T-helper 1 cell treated with Interleukin-12 subunit alpha and Interleukin-12 subunit beta and Interleukin-4 antibody, amounts not matched to agents 30 μg/mL and 1 μg/mL, for 36 hours (primary cell): ENCODE results near the gene PSME2.

Experiments used
- H3K27ac Mint-ChIP-seq: one replicate; pipeline ENCODE4 v1.8.0; 2021; ENCODE audit warnings: mild to moderate bottlenecking, mixed read lengths
- H3K27me3 Mint-ChIP-seq: one replicate; pipeline ENCODE4 v1.8.0; 2021; ENCODE audit warnings: low read depth, mixed read lengths
- H3K36me3 Mint-ChIP-seq: one replicate; pipeline ENCODE4 v1.8.0; 2021; ENCODE audit warnings: low read depth, mixed read lengths
- H3K4me1 Mint-ChIP-seq: one replicate; pipeline ENCODE4 v1.8.0; 2021; ENCODE audit warnings: low read depth, mixed read lengths
- H3K4me3 Mint-ChIP-seq: one replicate; pipeline ENCODE4 v1.8.0; 2021; ENCODE audit warnings: mild to moderate bottlenecking, moderate library complexity, mixed read lengths
- H3K9me3 Mint-ChIP-seq: one replicate; pipeline ENCODE4 v1.8.0; 2021; ENCODE audit warnings: mixed read lengths

Gene PSME2, protein sequence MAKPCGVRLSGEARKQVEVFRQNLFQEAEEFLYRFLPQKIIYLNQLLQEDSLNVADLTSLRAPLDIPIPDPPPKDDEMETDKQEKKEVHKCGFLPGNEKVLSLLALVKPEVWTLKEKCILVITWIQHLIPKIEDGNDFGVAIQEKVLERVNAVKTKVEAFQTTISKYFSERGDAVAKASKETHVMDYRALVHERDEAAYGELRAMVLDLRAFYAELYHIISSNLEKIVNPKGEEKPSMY

DNA sequence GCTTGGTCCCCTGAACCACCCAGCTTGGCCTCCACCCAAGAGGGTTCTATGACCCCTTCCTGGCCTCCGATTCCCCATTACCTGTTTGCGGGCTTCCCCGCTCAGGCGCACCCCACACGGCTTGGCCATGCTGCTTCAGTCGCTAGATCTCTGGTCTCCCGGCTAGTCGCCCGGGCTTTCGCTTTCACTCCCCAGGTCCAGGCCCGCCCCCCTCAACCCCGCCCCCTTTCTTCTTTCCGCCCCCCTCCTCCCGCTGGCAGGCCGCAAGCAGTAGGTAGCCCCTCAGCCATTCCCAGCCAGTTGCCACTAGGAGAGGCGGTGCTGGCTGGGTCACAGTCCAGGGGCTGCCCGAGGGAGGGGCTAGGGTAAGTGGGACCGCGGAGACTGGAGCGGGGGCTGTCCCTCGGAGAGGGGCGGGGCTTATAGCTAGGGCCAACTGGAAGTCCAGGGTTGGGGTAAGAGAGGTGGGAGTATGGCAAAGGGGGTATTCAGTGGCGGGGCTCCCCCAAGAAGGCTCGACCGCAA is at the start of gene PSME2:
PSME2 (minus strand) TSS at position 158 of the 525 bp plus-strand sequence; CDS start at position 129, 29 bp downstream.
- Mint-ChIP-seq H3K27me3 (no peaks in the 10 kb centered on the region), H3K36me3 (peaks cover 62% of the 10 kb centered on the region), H3K9me3 (no peaks in the 10 kb centered on the region), H3K4me1 (peaks cover 51% of the 10 kb centered on the region), H3K4me3 (peak within 1 kb of the TSS; percentile 99), H3K27ac (peak within 1 kb of the TSS; percentile 99)

GRCh38 chr14:24195186-24196070 is 49.0 kb upstream of the PSME2 start, which contains the start of gene TM9SF1:
TSS of gene TM9SF1 (minus strand) at chr14:24195441. CDS start at chr14:24195019, 422 bp downstream.
- H3K36me3 Mint-ChIP-seq = peaks cover 41% of the 10 kb centered on the region
- H3K27ac Mint-ChIP-seq = peak within 1 kb of the TSS; percentile 96
- no peaks in the 10 kb centered on the region for H3K9me3 Mint-ChIP-seq
- H3K27me3 Mint-ChIP-seq = no peaks in the 10 kb centered on the region
- peaks cover 50% of the 10 kb centered on the region for H3K4me1 Mint-ChIP-seq
- H3K4me3 Mint-ChIP-seq = peak within 1 kb of the TSS; percentile 98

DNA sequence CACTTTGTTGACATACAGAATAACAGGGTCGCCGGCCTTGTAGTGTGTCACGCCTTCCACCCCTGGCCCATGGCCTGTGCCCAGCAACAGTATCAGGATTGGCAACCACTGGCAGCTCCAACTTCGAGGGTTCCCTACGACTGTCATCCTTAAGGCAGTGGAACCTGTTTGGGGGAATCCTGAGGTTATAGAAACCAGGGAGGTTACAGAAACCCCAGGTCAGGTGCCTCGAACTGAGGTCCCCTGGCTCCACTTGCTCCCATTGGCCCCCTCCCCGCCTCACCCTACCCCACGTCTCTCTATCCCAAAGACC is 48.4 kb upstream of the PSME2 start:
- Mint-ChIP-seq H3K27me3 (no peaks in the 10 kb centered on the region), H3K4me1 (peaks cover 56% of the 10 kb centered on the region), H3K4me3 (peak overlapping the region; percentile 98), H3K27ac (peak overlapping the region; percentile 90), H3K9me3 (no peaks in the 10 kb centered on the region), H3K36me3 (peaks cover 43% of the 10 kb centered on the region)

- peak overlapping the region; percentile 98 for H3K4me3 Mint-ChIP-seq
- H3K9me3 Mint-ChIP-seq = no peaks in the 10 kb centered on the region
- H3K27ac Mint-ChIP-seq = peak overlapping the region; percentile 90
- no peaks in the 10 kb centered on the region for H3K27me3 Mint-ChIP-seq
- H3K4me1 Mint-ChIP-seq = peaks cover 59% of the 10 kb centered on the region
- H3K36me3 Mint-ChIP-seq = peaks cover 39% of the 10 kb centered on the region
These were observed 47.9 kb upstream of the PSME2 start for GRCh38 chr14:24194186-24194872.

DNA sequence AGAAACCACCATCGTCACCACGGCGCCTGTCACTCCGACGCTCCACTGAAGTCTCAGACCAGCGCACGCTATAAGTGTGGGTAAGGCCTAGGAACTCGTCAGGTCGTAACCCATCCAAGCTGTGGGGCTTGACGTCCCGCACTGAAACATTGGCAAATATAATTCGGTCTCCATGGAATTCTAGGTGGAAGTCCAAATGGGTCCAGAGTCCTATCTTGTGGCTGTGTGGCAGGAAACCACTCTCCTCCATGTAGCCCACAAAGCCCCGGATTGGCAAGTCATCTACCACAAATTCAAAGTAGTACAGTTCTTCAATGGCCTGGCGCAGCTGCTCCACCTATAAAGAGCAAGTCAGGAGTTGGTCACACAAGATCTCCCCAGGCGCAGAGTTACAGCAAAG is 46.5 kb upstream of the PSME2 start:
- Mint-ChIP-seq H3K36me3 (peaks cover 37% of the 10 kb centered on the region), H3K9me3 (no peaks in the 10 kb centered on the region), H3K4me3 (no peak overlapping the region), H3K4me1 (peaks cover 58% of the 10 kb centered on the region), H3K27me3 (no peaks in the 10 kb centered on the region), H3K27ac (no peak overlapping the region)

DNA sequence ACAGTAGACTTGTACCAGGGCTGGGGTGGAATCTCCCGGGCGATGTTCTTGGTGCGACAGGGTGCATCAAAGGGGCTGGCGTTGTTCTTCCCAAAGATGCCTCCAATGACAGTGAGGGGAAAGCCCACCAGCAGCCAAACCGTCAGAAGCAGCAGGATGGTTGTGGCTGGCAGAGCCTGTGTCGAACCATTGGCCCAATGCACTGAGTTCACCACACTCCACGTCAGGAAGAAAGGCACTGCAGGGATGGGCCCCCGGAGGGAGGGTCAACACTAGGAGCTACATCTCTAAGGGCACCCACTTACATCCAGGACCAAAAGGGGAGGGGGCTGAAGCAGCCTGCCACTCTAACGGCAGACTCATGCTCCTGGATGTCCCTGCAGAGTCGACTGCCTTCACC is 44.0 kb upstream of the PSME2 start:
- no peak overlapping the region for H3K27ac Mint-ChIP-seq
- no peaks in the 10 kb centered on the region for H3K27me3 Mint-ChIP-seq
- H3K9me3 Mint-ChIP-seq = no peaks in the 10 kb centered on the region
- H3K36me3 Mint-ChIP-seq = peaks cover 38% of the 10 kb centered on the region
- H3K4me1 Mint-ChIP-seq = peaks cover 55% of the 10 kb centered on the region
- no peak overlapping the region for H3K4me3 Mint-ChIP-seq

DNA sequence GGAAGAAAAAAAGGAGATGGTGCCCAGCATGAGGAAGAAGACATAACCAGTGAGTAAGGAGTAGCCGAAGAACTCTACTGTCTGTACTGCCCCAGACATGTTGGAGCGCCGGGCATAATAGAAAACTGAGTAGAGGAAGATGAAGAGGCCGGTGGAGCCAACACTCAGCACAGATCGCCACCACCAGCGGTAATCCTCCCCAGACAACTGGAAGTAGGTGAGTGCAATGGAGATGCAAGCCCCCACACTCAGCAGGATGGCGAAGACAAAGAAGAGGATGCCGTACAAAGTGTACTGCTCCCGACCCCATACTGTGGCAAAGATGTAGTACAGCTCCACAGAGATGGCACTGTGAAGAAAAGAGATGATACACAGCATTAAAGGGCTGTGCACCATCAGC is 43.0 kb upstream of the PSME2 start:
- H3K36me3 Mint-ChIP-seq = peaks cover 36% of the 10 kb centered on the region
- H3K27me3 Mint-ChIP-seq = no peaks in the 10 kb centered on the region
- peak overlapping the region; percentile 85 for H3K27ac Mint-ChIP-seq
- H3K4me3 Mint-ChIP-seq = no peak overlapping the region
- peaks cover 49% of the 10 kb centered on the region for H3K4me1 Mint-ChIP-seq
- no peaks in the 10 kb centered on the region for H3K9me3 Mint-ChIP-seq

DNA sequence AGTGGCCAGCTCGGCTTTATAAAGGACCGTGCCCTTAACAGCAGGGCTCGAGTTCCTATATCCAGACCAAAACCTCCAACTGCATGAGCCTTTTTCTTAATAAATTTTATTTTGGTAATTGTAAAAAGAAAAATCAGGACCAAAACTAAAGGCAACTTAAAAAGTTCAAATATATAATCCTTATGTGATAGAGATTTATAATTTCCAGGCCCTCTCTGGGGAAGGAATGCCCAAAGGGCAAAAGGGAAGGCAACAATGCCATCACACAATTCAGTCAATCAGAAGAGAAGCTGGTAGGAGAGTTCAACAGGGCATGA is 42.6 kb upstream of the PSME2 start:
- H3K4me3 Mint-ChIP-seq = peak overlapping the region; percentile 87
- H3K27me3 Mint-ChIP-seq = no peaks in the 10 kb centered on the region
- peaks cover 44% of the 10 kb centered on the region for H3K4me1 Mint-ChIP-seq
- peaks cover 32% of the 10 kb centered on the region for H3K36me3 Mint-ChIP-seq
- no peaks in the 10 kb centered on the region for H3K9me3 Mint-ChIP-seq
- H3K27ac Mint-ChIP-seq = peak overlapping the region; percentile 85

DNA sequence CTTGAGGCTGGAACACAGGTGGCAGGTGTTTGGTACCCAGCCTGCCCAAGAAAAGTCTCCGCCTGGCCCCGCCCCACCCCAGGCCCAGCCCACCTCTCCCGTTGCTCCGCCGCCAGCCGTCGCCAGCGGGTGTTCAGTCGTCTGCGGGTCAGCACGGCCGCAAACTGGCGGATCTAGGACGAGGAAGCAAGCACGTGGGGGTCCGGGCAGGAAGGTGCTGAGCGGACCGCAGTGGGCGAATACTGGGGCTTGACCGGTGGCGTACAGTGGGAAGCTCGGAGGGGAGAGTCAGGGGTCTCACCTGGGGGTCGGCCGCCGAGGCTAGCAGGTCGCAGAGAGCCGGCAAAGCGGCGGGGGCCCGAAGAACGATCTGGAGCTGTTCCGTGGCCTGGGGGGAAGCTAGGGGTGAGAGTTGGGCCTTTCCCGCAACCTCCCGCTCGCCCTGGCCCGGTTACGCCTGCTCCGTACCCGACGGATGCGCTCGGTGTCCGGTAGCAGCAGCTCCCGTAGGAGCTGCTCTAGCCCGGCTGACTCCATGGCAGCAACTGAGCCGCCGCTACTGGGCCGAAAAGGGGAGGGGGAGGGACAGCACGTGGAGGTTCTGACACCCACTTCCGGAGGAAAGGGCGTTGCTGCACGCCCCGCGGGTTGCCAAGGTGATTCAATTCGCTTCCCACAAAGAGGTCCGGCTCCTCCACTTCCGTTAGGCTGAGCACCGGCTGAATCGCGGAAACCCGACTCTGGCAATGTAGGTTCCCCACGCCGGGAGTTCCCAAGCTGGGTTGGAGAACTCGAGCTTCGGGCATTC is 42.0 kb upstream of the PSME2 start, which contains the start of gene IPO4:
IPO4 (minus strand) TSS at position 566 of the 808 bp plus-strand sequence; CDS start at position 537, 29 bp downstream.
- Mint-ChIP-seq H3K9me3 (no peaks in the 10 kb centered on the region), H3K27ac (peak within 1 kb of the TSS; percentile 85), H3K4me1 (peaks cover 43% of the 10 kb centered on the region), H3K4me3 (peak within 1 kb of the TSS; percentile 87), H3K27me3 (no peaks in the 10 kb centered on the region), H3K36me3 (peaks cover 34% of the 10 kb centered on the region)

DNA sequence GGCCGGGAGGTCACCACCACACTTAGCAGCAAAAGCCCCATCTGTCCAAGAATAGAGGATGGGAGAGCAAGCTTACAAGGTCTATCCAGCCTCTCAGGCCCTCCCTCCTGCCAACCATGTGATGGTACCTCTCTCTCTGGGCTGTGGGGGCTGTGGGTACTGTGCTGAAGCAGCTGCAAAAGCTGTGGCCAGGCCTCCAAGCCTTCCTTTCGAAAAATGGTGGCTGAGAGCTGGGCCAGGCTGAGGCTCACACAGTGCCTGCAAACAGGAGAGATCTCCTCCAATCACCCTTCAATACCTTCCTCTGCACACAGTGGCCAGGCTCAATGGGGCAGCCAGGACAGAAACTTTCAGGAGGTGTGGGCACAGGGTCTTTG is 41.1 kb upstream of the PSME2 start:
- Mint-ChIP-seq H3K27ac (peak overlapping the region; percentile 85), H3K27me3 (no peaks in the 10 kb centered on the region), H3K36me3 (peaks cover 31% of the 10 kb centered on the region)

GRCh38 chr14:24186831-24187538 is 40.6 kb upstream of the PSME2 start:
- H3K4me1 Mint-ChIP-seq = peaks cover 32% of the 10 kb centered on the region
- H3K27ac Mint-ChIP-seq = peak overlapping the region; percentile 18
- H3K36me3 Mint-ChIP-seq = peaks cover 27% of the 10 kb centered on the region
- H3K4me3 Mint-ChIP-seq = peak overlapping the region; percentile 87
- no peaks in the 10 kb centered on the region for H3K9me3 Mint-ChIP-seq
- H3K27me3 Mint-ChIP-seq = no peaks in the 10 kb centered on the region

More for the DNA sequence above, 41.1 kb upstream of the PSME2 start:
- no peaks in the 10 kb centered on the region for H3K9me3 Mint-ChIP-seq
- H3K4me3 Mint-ChIP-seq = peak overlapping the region; percentile 87
- H3K4me1 Mint-ChIP-seq = peaks cover 37% of the 10 kb centered on the region

DNA sequence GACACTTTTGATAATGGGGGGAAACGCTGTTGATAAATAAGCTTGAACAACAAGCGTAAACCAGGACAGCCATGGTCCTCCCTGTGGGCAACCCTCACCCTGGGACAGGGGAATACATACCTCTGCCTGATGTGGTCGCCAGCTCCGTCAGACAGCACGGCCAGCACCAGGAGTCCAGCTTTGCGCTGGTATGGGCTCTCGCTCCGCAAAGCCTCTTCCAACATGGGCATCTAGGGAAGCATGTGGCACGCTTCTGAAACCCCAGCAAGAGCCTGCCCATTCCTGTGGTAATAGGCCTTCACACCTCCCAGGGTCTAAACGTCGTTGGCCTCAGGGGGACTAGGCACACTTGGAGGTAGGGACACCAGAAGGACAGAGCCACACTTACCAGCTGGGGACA is 39.3 kb upstream of the PSME2 start:
- Mint-ChIP-seq H3K27me3 (no peaks in the 10 kb centered on the region), H3K4me1 (peaks cover 25% of the 10 kb centered on the region), H3K4me3 (no peak overlapping the region), H3K9me3 (no peaks in the 10 kb centered on the region), H3K36me3 (peaks cover 27% of the 10 kb centered on the region), H3K27ac (no peak overlapping the region)

DNA sequence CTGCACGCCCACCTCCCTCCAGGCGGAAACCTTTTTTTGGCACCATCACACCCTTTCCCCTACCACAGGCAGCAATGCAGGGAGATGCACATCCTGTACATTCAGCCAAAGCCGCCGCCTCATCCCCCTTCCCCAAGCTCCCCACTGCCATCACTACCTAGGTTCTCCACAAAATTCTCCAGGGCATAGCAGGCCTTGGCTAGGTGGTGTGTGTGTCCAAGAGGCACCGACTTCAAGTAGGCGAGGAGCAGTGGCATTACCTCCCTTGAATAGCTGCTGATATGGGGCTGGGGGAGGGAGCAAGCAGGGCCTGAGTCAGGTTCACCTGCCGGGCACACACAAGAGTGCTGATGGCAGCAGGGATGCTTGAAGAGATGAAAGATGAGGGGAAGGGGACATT is 38.6 kb upstream of the PSME2 start:
- Mint-ChIP-seq H3K27ac (no peak overlapping the region), H3K9me3 (no peaks in the 10 kb centered on the region), H3K4me3 (no peak overlapping the region), H3K36me3 (peaks cover 32% of the 10 kb centered on the region), H3K27me3 (no peaks in the 10 kb centered on the region), H3K4me1 (peaks cover 21% of the 10 kb centered on the region)
